ENCODE results near the gene PRMT7.

- no peak for TF ChIP-seq CTCF (IDR thresholded peaks at IDR 0.05)
- TF ChIP-seq POLR2AphosphoS5 (IDR thresholded peaks at IDR 0.05; ENCODE audit: low read depth, low read length): no peak
- no peak for TF ChIP-seq SIN3A (IDR thresholded peaks at IDR 0.05; ENCODE audit: borderline replicate concordance, insufficient read depth, low read depth, low read length)
- TF ChIP-seq REST (IDR thresholded peaks at IDR 0.05; ENCODE audit: insufficient read depth in 1 of 2, low read depth in 2 of 2, low read length in 1 of 2): no peak
- no peak for TF ChIP-seq TCF7L2 (IDR thresholded peaks at IDR 0.05; ENCODE audit: low read depth, low read length)
These were observed 46.7 kb downstream of the PRMT7 start for GRCh38 chr16:68357521-68357922.

All from Panc1 (cell line).